Posterior cingulate gyrus (tissue), 11 donors: ENCODE measurements around the gene HMGB1.

ENCODE experiments used
- DNase-seq, 10 donors: peaks; one replicate each; pipeline versions ENCODE4 v3.0.0 to v3.0.0-alpha.2; 2020 to 2021; ENCODE audit warnings: mixed read lengths in 3 of 10
- intact Hi-C: fragments of 100-400 bp; cut with DNase I; formaldehyde crosslinking; loops from one replicate; pipeline ENCODE4 v1.15.1; 2023

The HMGB1 gene

GRCh38 chr13:30465593-30466357, at the start of gene HMGB1:
Gene HMGB1 (minus strand): TSS chr13:30465936. CDS start chr13:30463680, 2,256 bp downstream.
- DNase-seq = peak; percentile 99 to 100 (median 100)
- intact Hi-C loops = loop anchor here (2.0 to 10.0 kb wide), 5 partner anchors 43 to 339 kb away; partner anchors contain the start of genes KATNAL1 and UBE2L5

- DNase-seq = no peak
- intact Hi-C loops = no loop called here
Measured at GRCh38 chr13:30510811-30511371, 45.2 kb upstream of the HMGB1 start.

- no peak for DNase-seq
- intact Hi-C loops = no loop called here
Measured at GRCh38 chr13:30510091-30510490, 44.4 kb upstream of the HMGB1 start.

DNA sequence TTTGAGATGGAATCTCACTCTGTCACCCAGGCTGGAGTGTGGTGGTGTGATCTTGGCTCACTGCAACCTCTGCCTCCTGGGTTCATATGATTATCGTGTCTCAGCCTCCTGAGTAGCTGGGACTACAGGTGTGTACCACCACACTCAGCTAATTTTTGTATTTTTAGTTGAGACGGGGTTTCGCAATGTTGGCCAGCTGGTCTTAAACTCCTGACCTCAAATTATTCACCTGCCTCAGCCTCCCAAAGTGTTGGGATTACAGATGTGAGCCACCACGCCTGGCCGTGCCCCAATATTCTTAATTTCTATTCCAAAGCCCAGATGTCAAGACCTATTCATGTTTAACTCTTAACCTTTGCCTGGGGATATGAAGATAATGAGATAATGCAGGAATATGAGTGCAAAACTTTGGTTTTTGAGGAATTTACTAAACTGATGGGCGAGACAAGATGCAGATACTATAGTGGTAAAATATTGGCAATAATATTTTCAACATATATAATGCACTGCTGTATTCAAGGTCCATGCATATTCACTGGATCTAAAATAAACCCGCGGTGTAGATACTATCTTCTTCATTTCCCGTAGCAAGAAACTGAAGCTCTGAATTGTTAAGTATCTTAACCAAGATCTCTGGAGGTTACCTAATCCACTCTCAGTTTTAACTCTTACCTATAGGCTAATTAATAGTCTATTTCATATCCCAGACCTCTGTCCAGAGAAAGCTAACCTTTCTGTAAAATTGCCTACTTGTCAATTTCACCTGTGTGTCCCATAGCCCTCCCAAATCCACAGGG, 43.7 kb upstream of the HMGB1 start:
- intact Hi-C loops = no loop called here
- DNase-seq = no peak

GRCh38 chr13:30504081-30504480, 38.3 kb upstream of the HMGB1 start:
- no peak for DNase-seq
- intact Hi-C loops = no loop called here

GRCh38 chr13:30502237-30502636, 36.5 kb upstream of the HMGB1 start:
- no peak for DNase-seq
- intact Hi-C loops = no loop called here

GRCh38 chr13:30499338-30499737, 33.6 kb upstream of the HMGB1 start:
- DNase-seq = no peak
- intact Hi-C loops = no loop called here

GRCh38 chr13:30496147-30496546, 30.4 kb upstream of the HMGB1 start:
- intact Hi-C loops = no loop called here

DNA sequence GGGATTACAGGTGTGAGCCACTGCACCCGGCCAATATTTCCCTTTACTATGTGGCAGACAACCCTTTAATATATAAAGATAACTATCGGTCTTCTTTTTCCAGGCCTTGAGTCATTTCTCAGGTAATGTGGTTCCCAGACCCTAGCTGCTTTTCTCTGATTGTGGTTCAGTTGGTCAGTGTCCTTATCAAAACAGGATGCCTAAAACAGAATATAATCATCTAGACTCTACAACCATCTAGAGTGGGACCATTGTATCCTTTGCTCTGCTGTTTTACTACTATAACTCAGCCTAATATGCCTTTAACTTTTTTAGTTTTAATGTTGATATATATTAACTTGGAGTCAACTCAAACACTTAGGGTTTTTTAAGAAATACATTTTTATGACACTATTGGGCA, 30.0 kb upstream of the HMGB1 start:
- DNase-seq = no peak
- intact Hi-C loops = no loop called here

More at GRCh38 chr13:30496147-30496546, 30.4 kb upstream of the HMGB1 start:
- DNase-seq = no peak

DNA sequence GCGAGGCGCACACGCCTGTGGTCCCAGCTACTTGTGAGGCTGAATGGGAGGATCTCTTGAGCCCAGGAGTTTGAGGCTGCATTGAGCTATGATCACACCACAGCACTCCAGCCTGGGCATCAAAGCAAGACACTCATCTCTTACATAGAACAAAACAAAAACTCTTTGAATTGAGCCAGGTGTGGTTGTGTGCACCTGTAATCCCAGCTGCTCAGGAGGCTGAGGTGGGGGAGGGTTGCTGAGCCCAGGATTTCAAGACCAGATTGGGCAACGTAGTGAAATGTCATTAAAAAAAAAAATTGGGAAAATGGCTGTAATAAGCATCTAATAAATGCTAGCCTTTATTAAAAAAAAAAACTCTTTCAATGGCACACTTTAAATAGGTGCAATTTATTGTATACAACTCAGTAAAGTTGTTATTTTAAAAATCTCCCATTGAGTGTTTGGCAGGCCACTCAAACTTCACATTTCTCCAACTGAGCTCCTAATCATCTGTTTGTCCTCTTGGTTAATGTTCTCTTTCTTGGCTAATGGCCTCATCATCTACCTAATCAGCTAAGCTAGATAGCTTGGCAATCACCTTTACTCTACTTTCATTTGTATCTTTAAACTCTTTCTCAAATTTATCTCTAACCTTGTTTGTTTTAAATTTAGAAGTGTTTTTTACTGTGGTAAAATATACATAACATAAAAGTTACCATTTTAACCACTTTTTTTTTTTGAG, 28.1 kb upstream of the HMGB1 start:
- intact Hi-C loops = no loop called here
- no peak for DNase-seq

- DNase-seq = no peak
- intact Hi-C loops = no loop called here
Measured at GRCh38 chr13:30487075-30487470, 21.3 kb upstream of the HMGB1 start.

- intact Hi-C loops = no loop called here
- DNase-seq = no peak
Measured at GRCh38 chr13:30486230-30487074, 20.7 kb upstream of the HMGB1 start.

DNA sequence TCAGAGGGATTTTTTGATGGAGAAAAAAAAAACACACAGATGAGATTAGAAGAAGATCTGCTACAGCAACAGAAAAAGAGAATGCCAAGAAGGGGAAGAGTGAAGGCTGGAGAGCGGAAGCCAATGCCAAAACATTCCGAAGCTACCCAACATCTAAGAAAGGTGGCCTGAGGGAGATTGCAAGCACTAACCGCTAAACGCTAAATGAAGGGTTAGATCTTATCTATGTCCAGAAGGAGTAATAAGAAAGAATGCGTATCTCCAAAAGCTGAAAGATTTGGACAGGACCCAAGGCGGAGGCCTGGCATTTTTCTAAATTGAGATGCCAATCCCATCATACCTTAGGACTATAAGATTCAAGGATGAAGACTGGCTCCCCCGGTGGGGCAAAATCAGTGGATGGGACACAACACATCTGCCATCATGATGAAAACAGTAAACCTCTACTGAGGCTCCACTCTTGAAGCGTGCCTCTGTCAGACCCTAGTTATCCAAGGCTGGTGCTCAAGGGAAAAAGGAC, 15.6 kb upstream of the HMGB1 start:
- no peak for DNase-seq
- intact Hi-C loops = no loop called here

- intact Hi-C loops = no loop called here
- no peak for DNase-seq
Measured at GRCh38 chr13:30480292-30480950, 14.7 kb upstream of the HMGB1 start.

DNA sequence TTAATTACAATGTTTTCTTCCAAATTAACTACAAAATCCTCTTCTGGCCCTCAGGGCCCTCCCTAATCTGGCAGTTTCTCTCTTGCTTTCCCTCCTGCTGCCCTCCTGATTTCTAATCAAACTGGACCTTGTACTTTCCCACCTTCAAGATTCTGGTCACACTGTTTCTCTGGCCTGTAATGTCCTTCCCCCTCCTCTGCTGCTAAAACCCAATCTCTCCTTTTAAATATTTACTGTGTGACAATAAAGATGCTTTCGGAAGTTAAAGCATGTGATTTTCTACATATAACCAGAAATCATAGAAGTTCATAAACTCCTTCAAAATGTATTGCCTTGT, 14.1 kb upstream of the HMGB1 start:
- no peak for DNase-seq
- intact Hi-C loops = no loop called here

GRCh38 chr13:30479154-30479882, 13.6 kb upstream of the HMGB1 start:
- intact Hi-C loops = no loop called here
- DNase-seq = no peak

GRCh38 chr13:30477346-30478195, 11.8 kb upstream of the HMGB1 start:
- DNase-seq = no peak
- intact Hi-C loops = no loop called here

- intact Hi-C loops = no loop called here
Measured at GRCh38 chr13:30473675-30474074, 7.9 kb upstream of the HMGB1 start.

More at GRCh38 chr13:30473675-30474074, 7.9 kb upstream of the HMGB1 start:
- DNase-seq = no peak
